Keratinocyte (primary cell): Measurements from ENCODE around the gene BPGM.

ENCODE experiments used
- EZH2 ChIP-seq: IDR thresholded peaks from one replicate; pipeline ENCODE4 v1.6.1; 2012; ENCODE audit warnings: inconsistent platforms, mild to moderate bottlenecking, low read length, moderate library complexity
- TF ChIP-seq, protein P1 (sequence below), 3 experiments: IDR thresholded peaks in 1 of 3; conservative IDR thresholded peaks in 1 of 3; optimal IDR thresholded peaks in 1 of 3; 2 replicates in 2 of 3; 3 replicates in 1 of 3; pipeline versions ENCODE3 to v1.5.1; 2011; ENCODE audit warnings: low read length in 3 of 3, mild to moderate bottlenecking in 3 of 3, moderate library complexity in 2 of 3, control low read depth in 1 of 3, inconsistent platforms in 1 of 3; ENCODE audit not compliant: insufficient read depth in 2 of 3; ENCODE audit errors: extremely low read depth in 1 of 3

DNA sequence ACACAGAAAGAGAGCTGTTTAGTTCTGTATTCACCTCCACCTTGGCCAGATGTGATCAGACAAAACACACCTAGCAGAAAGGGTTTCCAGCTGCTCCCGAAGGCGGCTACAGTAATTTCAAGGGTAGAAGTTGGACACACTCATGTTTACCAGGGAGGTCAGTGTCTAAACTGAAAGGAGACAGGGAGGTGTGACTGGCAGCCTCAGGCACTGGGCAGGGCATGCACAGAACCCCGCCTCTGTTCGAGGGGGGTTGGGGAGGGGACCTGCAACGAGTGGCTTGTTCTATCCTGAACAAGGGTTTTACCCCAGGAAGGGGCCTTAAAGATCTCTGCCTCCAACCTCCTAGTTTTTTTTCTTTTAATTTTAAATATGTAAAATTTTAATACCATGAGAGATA lies 49.6 kb downstream of the BPGM start:
- TF ChIP-seq, protein P1, sequence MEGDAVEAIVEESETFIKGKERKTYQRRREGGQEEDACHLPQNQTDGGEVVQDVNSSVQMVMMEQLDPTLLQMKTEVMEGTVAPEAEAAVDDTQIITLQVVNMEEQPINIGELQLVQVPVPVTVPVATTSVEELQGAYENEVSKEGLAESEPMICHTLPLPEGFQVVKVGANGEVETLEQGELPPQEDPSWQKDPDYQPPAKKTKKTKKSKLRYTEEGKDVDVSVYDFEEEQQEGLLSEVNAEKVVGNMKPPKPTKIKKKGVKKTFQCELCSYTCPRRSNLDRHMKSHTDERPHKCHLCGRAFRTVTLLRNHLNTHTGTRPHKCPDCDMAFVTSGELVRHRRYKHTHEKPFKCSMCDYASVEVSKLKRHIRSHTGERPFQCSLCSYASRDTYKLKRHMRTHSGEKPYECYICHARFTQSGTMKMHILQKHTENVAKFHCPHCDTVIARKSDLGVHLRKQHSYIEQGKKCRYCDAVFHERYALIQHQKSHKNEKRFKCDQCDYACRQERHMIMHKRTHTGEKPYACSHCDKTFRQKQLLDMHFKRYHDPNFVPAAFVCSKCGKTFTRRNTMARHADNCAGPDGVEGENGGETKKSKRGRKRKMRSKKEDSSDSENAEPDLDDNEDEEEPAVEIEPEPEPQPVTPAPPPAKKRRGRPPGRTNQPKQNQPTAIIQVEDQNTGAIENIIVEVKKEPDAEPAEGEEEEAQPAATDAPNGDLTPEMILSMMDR (optimal IDR thresholded peaks at IDR 0.05 in 1 of 3, IDR thresholded peaks at IDR 0.05 in 1 of 3, conservative IDR thresholded peaks at IDR 0.05 in 1 of 3; ENCODE audit: extremely low read depth in 1 of 3, insufficient read depth in 2 of 3, low read length in 3 of 3) = no peak
- no peak for TF ChIP-seq EZH2
